Measurements from ENCODE around the gene H1-8. TPM values are rescaled to one million over a fixed set of nuclear protein-coding genes. Genes with fewer than 3 reads are reported as not detected.

Gene H1-8
- total and polyA plus RNA-seq, 8 donors: not detected

GRCh38 chr3:129517516-129517915 lies 25.5 kb upstream of the H1-8 start:
- H3K4me3 ChIP-seq: no peak overlapping the region
- no peaks in the 10 kb centered on the region for H3K9me3 ChIP-seq
- TF ChIP-seq POLR2A (IDR thresholded peaks at IDR 0.05) (no peak), POLR2AphosphoS5 (IDR thresholded peaks at IDR 0.05) (no peak)
- TF ChIP-seq, protein P1, sequence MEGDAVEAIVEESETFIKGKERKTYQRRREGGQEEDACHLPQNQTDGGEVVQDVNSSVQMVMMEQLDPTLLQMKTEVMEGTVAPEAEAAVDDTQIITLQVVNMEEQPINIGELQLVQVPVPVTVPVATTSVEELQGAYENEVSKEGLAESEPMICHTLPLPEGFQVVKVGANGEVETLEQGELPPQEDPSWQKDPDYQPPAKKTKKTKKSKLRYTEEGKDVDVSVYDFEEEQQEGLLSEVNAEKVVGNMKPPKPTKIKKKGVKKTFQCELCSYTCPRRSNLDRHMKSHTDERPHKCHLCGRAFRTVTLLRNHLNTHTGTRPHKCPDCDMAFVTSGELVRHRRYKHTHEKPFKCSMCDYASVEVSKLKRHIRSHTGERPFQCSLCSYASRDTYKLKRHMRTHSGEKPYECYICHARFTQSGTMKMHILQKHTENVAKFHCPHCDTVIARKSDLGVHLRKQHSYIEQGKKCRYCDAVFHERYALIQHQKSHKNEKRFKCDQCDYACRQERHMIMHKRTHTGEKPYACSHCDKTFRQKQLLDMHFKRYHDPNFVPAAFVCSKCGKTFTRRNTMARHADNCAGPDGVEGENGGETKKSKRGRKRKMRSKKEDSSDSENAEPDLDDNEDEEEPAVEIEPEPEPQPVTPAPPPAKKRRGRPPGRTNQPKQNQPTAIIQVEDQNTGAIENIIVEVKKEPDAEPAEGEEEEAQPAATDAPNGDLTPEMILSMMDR (IDR thresholded peaks at IDR 0.05): no peak
- intact Hi-C loops (cut with DNase I; ENCODE audit: low total_unique reads): no loop called here
- 83 to 92% (median 88%) methylated on average over 6 to 7 of the region's 7 CpGs for WGBS, 5 donors
- no peak for DNase-seq
- H3K27me3 ChIP-seq: no peaks in the 10 kb centered on the region
- H3K27ac ChIP-seq: no peak overlapping the region
- H3K36me3 ChIP-seq: peaks cover 19 to 76% (median 66%) of the 10 kb centered on the region in 4 donors
- H3K4me1 ChIP-seq: no peaks in the 10 kb centered on the region

GRCh38 chr3:129518038-129518561 lies 24.9 kb upstream of the H1-8 start:
- no peak overlapping the region for H3K4me3 ChIP-seq
- peaks cover 19 to 70% (median 61%) of the 10 kb centered on the region in 4 donors for H3K36me3 ChIP-seq
- no peak overlapping the region for H3K27ac ChIP-seq
- no peaks in the 10 kb centered on the region for H3K4me1 ChIP-seq
- TF ChIP-seq EP300 (IDR thresholded peaks at IDR 0.05) (no peak), POLR2A (IDR thresholded peaks at IDR 0.05) (no peak), POLR2AphosphoS5 (IDR thresholded peaks at IDR 0.05) (no peak)
- TF ChIP-seq, protein P1 (IDR thresholded peaks at IDR 0.05): no peak
- WGBS, 5 donors: 78 to 90% (median 87%) methylated on average over 7 to 8 of the region's 8 CpGs
- no peak for DNase-seq
- intact Hi-C loops (cut with DNase I; ENCODE audit: low total_unique reads): no loop called here
- no peaks in the 10 kb centered on the region for H3K9me3 ChIP-seq
- no peaks in the 10 kb centered on the region for H3K27me3 ChIP-seq

DNA sequence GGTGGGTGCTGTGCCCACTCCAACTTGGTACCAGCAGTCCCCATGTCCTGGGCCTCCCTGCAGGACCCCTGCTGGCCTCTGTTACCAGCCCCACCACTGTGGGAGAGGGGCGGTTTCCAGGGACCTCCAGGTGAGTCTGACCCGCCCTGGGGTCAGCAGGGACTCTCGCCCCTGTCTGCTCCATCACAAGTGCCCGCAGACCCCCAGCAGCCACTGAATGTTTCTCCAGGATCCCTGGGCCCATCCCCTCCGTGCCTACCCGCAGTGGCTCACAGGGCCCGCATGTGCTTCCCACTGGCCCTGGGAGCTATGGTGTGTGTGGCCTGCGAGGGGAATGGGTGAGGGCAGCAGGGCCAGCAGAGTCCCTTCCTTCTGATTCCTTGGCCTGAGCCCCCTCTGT lies 24.4 kb upstream of the H1-8 start:
- no peaks in the 10 kb centered on the region for H3K9me3 ChIP-seq
- H3K27me3 ChIP-seq: no peaks in the 10 kb centered on the region
- no peak overlapping the region for H3K27ac ChIP-seq
- WGBS, 5 donors: 90 to 98% (median 95%) methylated on average over 6 to 8 of the region's 8 CpGs
- no peak for DNase-seq
- H3K4me1 ChIP-seq: no peaks in the 10 kb centered on the region
- TF ChIP-seq POLR2AphosphoS5 (IDR thresholded peaks at IDR 0.05): no peak
- H3K36me3 ChIP-seq: peaks cover 14 to 66% (median 56%) of the 10 kb centered on the region in 4 donors
- intact Hi-C loops (cut with DNase I; ENCODE audit: low total_unique reads): no loop called here
- no peak overlapping the region for H3K4me3 ChIP-seq

- no peak overlapping the region for H3K27ac ChIP-seq
- DNase-seq: no peak
- no peak overlapping the region for H3K4me3 ChIP-seq
- 93 to 97% (median 96%) methylated on average over 6 to 10 of the region's 10 CpGs for WGBS, 5 donors
- no peaks in the 10 kb centered on the region for H3K27me3 ChIP-seq
- intact Hi-C loops (cut with DNase I; ENCODE audit: low total_unique reads): no loop called here
- no peaks in the 10 kb centered on the region for H3K9me3 ChIP-seq
- peaks cover 8 to 57% (median 47%) of the 10 kb centered on the region in 4 donors for H3K36me3 ChIP-seq
- no peak for TF ChIP-seq POLR2A (IDR thresholded peaks at IDR 0.05)
- TF ChIP-seq, protein P1 (IDR thresholded peaks at IDR 0.05): no peak
- no peaks in the 10 kb centered on the region for H3K4me1 ChIP-seq
These were observed 23.5 kb upstream of the H1-8 start for GRCh38 chr3:129519449-129519848.

- H3K36me3 ChIP-seq: peaks cover 8 to 50% (median 41%) of the 10 kb centered on the region in 4 donors
- TF ChIP-seq EP300 (IDR thresholded peaks at IDR 0.05) (no peak), POLR2AphosphoS5 (IDR thresholded peaks at IDR 0.05) (no peak), POLR2A (IDR thresholded peaks at IDR 0.05) (no peak)
- TF ChIP-seq, protein P1 (IDR thresholded peaks at IDR 0.05): no peak
- H3K27ac ChIP-seq: no peak overlapping the region
- no peak for DNase-seq
- 87 to 94% (median 92%) methylated on average over 12 to 15 of the region's 15 CpGs for WGBS, 5 donors
- intact Hi-C loops (cut with DNase I; ENCODE audit: low total_unique reads): no loop called here
- no peaks in the 10 kb centered on the region for H3K4me1 ChIP-seq
- H3K9me3 ChIP-seq: no peaks in the 10 kb centered on the region
- H3K27me3 ChIP-seq: no peaks in the 10 kb centered on the region
- H3K4me3 ChIP-seq: no peak overlapping the region
These were observed 22.9 kb upstream of the H1-8 start for GRCh38 chr3:129519896-129520715.
